ENCODE results near the gene FANCG. TPM values are rescaled to one million over a fixed set of nuclear protein-coding genes. Genes with fewer than 3 reads are reported as not detected.

FANCG gene
- total RNA-seq, 4 donors from 2014 or later: 5.3 to 34.7 (median 11.6) TPM

DNA sequence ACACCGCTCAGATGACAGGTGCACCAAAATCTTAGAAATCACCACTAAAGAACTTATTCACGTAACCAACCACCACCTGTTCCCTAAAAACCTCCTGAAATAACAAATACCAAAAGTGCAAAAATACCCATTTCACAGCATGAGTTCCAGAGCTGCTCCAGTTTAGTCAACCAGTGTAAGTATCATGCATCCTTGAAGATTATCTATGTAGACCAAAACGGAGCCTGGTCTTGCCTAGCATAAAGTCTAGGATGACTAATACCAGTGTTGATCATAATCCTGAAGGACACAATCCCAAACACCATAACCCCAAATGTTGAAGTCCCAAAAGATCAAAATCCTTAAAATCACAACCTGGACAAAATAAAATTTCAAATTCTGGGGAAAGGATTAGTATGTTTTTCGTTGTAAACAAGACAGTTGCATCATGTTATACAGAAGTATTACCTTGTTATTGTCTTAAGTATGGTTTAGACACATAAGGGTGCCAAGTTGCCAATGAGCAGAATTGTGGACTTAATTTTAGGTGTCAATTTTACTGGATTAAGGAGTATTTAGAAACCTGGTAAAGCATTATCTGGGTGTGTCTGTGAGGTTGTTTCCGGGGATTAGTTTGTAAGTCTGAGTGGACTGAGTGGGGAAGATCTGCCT is 25.4 kb downstream of the FANCG start:
- intact Hi-C loops (cut with DNase I; ENCODE audit: low total_unique reads): no loop called here
- no peak for TF ChIP-seq POLR2A (IDR thresholded peaks at IDR 0.05)
- TF ChIP-seq, protein P1, sequence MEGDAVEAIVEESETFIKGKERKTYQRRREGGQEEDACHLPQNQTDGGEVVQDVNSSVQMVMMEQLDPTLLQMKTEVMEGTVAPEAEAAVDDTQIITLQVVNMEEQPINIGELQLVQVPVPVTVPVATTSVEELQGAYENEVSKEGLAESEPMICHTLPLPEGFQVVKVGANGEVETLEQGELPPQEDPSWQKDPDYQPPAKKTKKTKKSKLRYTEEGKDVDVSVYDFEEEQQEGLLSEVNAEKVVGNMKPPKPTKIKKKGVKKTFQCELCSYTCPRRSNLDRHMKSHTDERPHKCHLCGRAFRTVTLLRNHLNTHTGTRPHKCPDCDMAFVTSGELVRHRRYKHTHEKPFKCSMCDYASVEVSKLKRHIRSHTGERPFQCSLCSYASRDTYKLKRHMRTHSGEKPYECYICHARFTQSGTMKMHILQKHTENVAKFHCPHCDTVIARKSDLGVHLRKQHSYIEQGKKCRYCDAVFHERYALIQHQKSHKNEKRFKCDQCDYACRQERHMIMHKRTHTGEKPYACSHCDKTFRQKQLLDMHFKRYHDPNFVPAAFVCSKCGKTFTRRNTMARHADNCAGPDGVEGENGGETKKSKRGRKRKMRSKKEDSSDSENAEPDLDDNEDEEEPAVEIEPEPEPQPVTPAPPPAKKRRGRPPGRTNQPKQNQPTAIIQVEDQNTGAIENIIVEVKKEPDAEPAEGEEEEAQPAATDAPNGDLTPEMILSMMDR (IDR thresholded peaks at IDR 0.05): no peak
- WGBS, 2 donors: 64 to 65% methylated on average over 5 of the region's 5 CpGs
- DNase-seq (ENCODE audit: low spot score in 2 of 2): no peak
- H3K4me3 ChIP-seq (ENCODE audit: low read depth, poor library complexity, severe bottlenecking): no peak overlapping the region

DNA sequence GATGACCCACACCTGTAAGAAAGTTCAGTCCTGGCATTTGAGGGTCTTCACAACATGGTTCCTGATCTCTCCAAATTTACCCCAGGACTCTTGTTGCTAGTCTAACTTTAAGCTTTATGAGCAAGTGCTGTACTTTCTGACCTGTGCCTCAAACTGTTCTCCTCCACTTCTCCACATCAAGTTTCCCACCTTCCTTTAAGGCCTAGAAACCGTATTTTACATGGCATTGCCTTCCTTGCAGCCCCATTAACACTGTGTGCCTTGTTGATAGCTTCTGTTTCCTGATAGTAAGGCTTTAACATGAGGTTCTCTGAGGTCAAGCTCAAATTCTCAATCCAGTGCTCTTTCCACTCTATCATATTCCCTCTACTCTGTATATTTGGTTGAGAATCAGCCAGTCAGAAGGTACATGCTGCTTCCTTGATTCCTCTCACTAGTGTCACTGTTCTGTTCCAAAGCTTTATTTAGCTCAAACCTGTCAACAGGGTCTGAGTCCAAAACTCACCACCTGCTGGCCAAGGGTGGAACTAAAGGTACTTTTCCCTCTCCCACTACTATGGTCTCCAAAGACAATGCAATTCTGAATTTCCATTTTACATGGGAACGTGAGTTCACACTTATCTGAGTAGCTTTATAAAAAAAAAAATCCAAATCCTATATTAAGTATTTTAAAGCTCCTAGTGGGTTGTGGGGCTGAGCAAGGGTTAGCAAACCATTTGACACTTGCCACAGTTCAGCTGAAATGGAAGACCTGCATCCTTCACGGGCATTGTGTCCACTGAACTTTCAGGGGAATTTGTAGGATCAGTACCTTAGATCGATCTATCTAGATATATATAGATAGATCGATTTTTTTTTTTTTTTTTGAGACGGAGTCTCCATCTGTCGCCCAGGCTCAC is 28.4 kb downstream of the FANCG start:
- DNase-seq (ENCODE audit: low spot score in 2 of 2): peak in 1 of 2 donors; percentile 81
- WGBS, 2 donors: 83 to 87% methylated on average over 7 of the region's 7 CpGs
- H3K4me3 ChIP-seq (ENCODE audit: low read depth, poor library complexity, severe bottlenecking): no peak overlapping the region
- TF ChIP-seq POLR2A (IDR thresholded peaks at IDR 0.05): no peak
- TF ChIP-seq, protein P1 (IDR thresholded peaks at IDR 0.05): no peak
- intact Hi-C loops (cut with DNase I; ENCODE audit: low total_unique reads): no loop called here

DNA sequence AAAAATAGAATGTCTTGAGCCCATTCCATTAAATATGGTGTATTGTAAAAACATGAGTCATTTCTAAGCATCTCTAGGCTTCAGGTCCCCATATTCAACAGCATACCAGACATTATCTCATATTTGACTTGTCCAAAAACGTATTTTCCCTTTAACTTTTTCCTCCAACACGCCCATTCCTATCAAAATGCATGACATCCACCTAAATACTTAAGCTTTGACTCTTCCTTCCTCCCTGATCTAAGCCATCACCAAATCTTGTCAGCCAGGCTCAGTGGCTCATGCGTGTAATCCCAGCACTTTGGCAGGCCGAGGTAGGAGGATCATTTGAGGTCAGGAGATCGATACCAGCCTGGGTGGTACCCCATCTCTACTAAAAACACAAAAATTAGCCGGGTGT is 31.2 kb downstream of the FANCG start:
- 97% methylated on average over 6 of the region's 6 CpGs for WGBS, 2 donors
- intact Hi-C loops (cut with DNase I; ENCODE audit: low total_unique reads): no loop called here
- TF ChIP-seq, protein P1 (IDR thresholded peaks at IDR 0.05): no peak
- no peak for TF ChIP-seq POLR2A (IDR thresholded peaks at IDR 0.05)
- no peak overlapping the region for H3K4me3 ChIP-seq (ENCODE audit: low read depth, poor library complexity, severe bottlenecking)
- DNase-seq (ENCODE audit: low spot score in 2 of 2): no peak

DNA sequence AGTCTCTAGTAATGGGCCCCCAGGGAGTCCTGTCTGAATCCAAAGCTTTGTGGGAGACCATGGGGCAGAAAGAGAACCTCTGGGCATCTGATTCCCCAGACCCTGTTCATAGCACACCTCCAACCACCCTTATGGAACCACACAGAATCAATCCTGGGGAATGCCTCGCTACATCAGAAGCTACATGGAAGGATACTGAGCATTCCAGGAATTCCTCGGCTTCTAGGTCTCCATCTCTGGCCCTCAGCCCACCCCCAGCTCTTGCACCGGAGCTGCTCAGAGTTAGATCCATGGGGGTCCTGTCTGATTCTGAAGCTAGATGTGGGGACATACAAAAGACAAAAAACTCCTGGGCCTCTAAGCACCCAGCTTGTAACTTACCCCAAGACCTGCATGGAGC is 35.7 kb downstream of the FANCG start:
- WGBS, 2 donors: 89 to 96% methylated on average over 3 of the region's 3 CpGs
- no peak overlapping the region for H3K4me3 ChIP-seq (ENCODE audit: low read depth, poor library complexity, severe bottlenecking)
- intact Hi-C loops (cut with DNase I; ENCODE audit: low total_unique reads): no loop called here
- DNase-seq (ENCODE audit: low spot score in 2 of 2): no peak
- TF ChIP-seq, protein P1 (IDR thresholded peaks at IDR 0.05): no peak
- no peak for TF ChIP-seq POLR2A (IDR thresholded peaks at IDR 0.05)

DNA sequence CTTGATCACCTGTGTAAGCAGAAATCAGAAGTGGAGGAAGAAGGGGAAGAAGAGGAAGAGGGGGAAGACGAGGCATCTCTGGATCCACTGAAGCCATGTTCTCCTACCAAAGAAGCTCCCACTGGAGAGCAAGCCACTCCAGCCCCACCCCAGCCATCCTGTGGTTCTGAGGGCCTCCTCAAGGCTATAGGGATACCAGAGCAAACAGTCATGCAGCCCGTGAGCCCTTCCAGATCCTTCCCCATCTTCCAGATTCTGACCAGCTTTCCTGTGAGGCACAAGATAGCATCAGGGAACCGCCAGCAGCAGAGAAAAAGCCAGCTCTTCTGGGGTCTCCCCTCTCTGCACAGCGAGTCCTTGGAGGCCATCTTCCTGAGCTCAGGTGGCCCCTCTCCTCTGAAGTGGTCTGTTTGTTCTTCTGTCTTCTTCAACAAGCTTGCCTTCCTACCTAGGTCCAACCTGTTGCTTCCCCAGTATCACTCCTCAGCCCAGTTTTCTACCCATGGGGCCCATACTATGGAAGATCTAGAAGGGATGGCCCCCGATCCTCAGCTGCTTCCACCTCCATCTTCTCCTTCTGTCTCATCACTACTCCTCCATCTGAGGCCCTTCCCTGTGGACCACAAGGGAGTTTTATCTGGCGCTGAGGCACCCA is 36.7 kb downstream of the FANCG start:
- TF ChIP-seq POLR2A (IDR thresholded peaks at IDR 0.05): no peak
- TF ChIP-seq, protein P1 (IDR thresholded peaks at IDR 0.05): no peak
- no peak overlapping the region for H3K4me3 ChIP-seq (ENCODE audit: low read depth, poor library complexity, severe bottlenecking)
- intact Hi-C loops (cut with DNase I; ENCODE audit: low total_unique reads): no loop called here
- no peak for DNase-seq (ENCODE audit: low spot score in 2 of 2)
- WGBS, 2 donors: 89 to 95% methylated on average over 6 of the region's 6 CpGs
